IPS-NIHi11 (cell line): Measurements from ENCODE around the gene MFRP.

ENCODE experiments used
- DNase-seq: peaks from one replicate; pipeline ENCODE4 v3.0.0; 2012; ENCODE audit warnings: mixed read lengths, low spot score

Gene MFRP

GRCh38 chr11:119373059-119373920, 26.8 kb upstream of the MFRP start:
- no peak for DNase-seq

GRCh38 chr11:119372260-119373058, 26.0 kb upstream of the MFRP start:
- DNase-seq, result no peak

DNA sequence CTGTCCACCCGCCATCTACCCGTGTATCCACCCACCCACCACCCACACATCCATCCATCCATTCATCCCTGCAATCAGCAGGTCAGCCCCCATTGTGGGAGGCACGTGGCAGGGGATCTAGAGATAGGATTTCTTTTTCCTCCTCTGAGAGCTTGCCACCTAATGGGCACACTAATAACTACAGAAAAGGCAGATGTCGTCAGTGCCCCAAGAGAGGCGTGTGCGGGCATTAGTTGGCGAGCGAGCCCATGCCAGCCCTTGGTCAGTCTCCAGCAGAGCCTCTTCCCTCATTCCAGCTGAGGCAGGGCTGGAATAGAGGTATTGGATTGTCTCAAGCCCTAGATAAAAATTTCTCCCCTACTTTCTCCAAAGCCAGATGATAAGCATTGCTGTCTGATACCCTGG, 25.3 kb upstream of the MFRP start:
- no peak for DNase-seq

GRCh38 chr11:119371067-119371601, 24.6 kb upstream of the MFRP start:
- no peak for DNase-seq

GRCh38 chr11:119370486-119371046, 24.1 kb upstream of the MFRP start:
- no peak for DNase-seq

DNA sequence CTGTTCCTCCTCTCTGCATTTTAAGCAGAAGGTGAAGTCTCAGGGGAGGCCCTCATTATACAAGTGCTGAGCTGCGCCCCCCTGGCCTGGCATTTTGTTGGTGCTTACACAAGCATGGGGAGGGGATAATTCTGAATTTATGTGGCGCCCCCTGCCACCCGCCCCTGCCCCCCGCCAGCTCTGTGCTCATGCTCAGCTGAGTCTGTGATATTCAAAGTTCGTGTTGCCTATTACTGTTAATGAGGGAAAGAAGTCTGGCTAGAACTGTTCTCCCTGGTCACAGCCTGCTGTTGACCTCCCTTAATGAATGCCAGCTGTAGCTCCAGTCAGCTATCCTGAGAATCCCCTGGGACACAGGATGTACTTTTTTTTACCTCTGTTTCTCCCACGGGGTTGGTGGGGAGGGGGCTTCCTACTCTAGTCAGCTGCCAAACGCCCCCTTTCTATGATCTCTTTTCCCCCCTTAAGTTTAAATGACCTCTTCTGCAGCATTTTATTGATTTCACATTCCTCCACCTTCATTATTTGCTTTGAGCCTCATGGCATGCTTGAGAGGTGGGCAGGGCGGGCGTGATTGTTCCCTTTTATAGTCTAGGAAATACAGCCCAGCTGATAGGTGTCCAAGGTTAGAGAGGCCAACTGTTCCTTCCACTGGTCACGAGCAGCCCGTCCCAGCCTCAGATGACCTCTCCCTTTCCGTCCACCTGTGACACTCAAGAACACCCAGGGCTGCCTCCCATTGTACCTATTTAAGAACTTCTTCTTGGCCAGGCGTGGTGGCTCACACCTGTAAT, 22.8 kb upstream of the MFRP start:
- no peak for DNase-seq

- DNase-seq, result no peak
These were observed 21.9 kb upstream of the MFRP start for GRCh38 chr11:119368121-119369034.

DNA sequence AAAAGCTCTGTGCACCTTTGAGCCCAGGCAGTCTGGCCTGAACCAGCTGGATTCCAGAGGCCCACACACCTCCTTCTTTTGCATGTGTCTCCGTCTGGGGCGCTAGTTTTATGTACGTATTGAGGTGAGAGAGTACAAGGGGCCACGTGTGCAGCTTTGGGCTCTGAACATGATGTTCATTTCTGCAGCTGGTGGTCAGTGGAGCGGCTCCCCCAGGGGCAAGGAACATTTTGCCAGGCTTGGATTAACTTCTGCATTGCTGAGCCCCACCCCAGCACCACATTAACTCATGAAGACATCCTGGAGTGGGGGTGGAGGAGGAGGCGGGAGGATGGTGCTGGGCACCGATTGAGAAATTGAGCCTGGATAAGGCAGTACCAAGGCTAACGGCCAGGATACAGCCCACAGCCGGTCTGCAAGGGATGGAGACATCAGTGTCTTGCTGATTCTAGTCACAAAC, 21.2 kb upstream of the MFRP start:
- no peak for DNase-seq

DNA sequence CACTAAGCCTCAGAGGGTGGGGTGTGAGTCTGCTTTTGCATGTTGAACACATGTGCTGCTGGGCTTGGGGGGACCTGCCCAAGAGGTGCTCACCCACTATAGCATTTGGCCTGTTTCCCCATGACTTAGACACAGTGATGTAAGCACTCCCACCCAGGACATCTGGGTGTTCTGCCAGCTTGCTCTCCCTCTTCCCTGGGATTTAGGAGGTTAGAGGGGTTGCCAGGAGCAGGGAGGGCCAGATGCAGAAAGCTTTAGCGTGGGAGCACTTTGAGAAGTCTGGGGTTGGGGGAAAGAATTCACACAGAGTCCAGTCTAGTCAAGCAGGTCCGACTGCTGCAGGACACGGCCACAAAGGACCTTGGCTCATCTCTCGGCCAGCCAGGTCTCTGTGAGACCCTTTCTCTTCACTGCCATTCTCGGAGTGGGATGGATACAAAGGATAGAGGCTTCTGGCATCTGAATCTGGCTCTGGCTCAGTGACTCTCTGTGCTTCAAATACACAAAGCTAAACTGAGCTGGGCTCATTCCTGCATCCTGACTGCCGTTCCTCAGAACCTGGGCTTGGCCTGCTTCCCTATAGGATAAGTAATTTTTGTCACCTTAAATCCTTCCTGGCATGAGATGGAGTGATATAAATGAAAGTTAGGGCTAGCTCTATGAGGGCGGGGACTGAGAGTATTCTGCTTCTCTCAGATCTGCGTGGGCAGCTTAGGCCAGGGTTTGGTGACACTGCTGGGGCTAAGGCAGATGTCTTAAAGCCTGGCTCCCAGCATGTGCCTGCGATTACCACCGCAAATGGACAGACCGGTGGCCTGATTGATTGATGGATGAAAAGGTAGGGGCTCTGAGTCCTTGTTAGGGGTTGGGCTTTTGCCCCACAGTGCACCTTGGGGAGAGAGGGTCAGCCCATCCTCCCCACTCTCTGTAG, 20.4 kb upstream of the MFRP start:
- DNase-seq, result no peak

- DNase-seq, result no peak
These were observed 18.6 kb upstream of the MFRP start for GRCh38 chr11:119365071-119365591.

DNA sequence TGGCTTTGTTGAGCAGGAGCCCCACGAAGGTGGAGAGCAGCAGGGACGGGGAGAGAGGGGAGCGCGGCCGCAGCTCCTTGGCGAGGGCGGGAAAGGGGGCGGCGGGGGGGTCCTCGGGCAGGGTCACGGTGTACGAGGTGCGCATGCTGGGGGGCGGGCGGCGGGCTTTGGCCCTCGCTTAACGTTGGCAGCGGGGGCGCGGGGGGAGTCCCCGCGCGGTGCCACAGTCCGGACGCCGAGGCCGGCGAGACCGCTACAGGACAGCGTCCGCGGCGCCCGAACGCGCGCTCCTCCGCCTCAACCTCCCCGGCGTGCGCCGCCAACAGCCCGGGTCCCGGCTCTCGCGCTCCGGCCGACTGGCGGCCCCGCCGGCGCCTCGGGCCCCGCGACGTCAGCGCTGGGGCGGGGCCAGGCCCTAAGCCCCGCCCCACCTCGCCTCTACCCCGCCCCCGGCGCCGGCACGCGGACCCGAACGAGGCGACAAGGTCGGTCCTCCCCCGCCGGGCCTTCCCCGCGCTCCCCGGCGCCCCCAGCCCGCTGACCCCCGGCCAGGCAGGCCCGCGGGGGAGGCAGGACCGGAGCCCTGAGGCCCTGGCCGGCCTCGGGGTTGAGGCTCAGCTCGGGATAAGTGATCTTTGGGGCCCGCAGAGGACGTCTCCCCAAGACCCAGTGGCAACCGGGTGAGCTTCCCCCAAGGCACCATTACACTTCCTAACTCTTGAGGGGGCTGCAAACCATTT, 17.5 kb upstream of the MFRP start:
- DNase-seq, result peak; percentile 94

DNA sequence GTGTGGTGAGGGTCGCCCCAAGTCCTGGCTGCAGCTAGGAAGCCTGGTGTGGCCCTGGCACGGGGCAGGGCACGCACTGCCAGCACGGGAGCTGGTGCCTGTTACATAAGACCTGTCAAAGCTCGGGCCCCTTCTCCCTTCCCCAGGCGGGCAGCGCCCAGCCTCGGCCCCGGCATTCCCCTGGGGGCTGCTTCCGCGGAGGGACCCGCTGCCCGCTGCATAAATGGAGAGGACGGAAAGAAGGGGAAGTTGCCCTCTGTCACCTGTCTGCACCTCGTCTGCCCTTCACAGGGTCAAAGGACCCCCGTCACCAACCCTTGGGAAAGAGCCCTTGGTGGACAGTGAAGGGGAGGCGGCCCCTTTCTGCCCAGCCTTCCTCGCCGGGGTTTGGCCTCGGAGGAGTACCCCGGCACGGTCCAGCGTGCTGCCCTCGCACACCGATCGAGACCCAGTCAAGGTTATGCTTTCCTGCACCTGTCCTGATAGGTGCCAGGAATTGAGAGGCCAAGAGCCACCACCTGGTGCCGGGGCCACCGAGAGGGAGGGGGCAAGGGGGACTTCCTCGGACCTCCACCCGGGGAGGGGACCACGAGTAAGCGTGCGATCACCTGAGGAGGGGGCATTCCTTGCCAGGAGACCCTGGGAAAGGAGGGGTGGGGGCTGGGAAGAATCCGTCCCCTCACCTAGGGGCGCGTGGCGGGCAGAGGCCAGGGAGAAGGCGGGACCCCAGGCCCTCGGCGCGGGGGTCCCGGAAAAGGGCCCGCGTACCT, 16.8 kb upstream of the MFRP start:
- DNase-seq, result no peak

- DNase-seq, result no peak
These were observed 16.2 kb upstream of the MFRP start for GRCh38 chr11:119362741-119363080.

DNA sequence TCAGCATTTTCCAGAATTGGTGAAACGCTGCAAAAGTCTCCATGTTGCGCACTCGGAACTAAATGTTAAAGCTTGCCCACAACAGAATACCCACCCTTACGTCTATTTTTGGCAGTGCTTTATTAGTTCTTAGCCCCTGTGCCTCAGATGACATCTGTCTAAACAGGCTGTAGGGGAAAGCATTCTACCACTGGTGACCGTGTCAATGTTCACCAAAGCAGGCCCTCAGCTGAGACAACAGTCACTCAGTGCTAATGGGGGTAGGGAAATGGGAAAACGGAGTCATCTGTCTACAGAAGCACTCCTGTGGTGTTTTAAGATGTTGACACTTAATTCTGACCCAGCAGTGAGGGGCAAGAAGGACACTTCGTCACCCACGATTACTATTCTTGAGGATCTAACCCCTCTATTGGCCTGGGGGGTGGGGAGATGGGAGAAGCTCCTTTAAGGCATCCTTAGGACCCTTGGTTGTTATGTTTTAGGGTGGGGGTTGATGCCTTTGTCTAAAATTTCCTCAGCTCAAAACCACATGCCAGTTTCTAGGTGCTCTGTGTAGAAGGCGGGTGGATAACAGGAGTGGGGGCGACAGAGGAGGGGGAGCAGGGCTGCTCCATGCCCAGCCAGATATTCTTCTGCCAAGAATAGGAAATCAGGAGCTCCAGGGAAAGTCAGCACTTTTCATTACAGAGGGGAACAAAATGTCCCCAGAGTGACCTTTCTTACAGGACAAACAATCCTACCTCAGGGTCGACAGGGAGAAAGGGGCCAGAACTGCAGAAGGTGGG, 15.6 kb upstream of the MFRP start:
- no peak for DNase-seq

DNA sequence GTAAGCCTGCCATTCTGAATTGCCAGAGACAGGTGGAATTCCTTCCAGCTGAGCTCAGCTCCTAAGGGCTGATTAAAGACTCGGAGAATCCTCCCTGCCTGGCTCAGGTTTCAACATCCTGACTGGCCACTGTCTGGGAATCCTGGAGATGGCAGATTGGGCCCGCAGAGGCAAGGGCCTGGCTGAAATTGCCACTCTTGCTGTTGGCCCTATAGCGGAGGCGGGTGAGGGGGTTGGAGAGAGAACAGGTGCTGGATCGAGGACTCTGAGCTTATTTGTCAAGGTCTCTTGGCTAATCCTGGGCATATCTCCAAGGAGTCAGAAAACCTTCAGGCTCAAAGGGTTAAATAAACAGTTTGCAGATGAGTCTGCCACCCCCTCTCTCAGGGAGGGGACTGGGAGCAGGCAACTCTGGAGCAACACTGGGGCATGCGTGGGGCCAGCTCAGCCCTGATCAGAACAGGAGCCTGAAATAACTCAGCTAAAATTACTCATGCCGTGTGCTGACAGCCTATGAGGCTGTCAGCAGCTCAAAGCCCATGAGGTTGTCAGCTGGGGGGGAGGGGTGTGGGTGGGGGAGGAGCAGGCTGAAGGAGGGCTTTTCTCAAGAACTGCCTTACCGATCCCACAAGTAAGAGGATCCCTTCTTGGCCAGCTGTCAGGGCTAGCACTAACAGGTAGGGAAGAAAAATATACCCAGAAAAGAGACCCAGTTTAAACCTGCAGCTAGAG, 14.7 kb upstream of the MFRP start:
- no peak for DNase-seq
